Measurements from ENCODE around the gene ROGDI. TPM values are rescaled to one million over a fixed set of nuclear protein-coding genes. Genes with fewer than 3 reads are reported as not detected.

Gene ROGDI
- polyA plus RNA-seq, 12 donors: 7.7 to 27.6 (median 11.2) TPM; not detected in 1

DNA sequence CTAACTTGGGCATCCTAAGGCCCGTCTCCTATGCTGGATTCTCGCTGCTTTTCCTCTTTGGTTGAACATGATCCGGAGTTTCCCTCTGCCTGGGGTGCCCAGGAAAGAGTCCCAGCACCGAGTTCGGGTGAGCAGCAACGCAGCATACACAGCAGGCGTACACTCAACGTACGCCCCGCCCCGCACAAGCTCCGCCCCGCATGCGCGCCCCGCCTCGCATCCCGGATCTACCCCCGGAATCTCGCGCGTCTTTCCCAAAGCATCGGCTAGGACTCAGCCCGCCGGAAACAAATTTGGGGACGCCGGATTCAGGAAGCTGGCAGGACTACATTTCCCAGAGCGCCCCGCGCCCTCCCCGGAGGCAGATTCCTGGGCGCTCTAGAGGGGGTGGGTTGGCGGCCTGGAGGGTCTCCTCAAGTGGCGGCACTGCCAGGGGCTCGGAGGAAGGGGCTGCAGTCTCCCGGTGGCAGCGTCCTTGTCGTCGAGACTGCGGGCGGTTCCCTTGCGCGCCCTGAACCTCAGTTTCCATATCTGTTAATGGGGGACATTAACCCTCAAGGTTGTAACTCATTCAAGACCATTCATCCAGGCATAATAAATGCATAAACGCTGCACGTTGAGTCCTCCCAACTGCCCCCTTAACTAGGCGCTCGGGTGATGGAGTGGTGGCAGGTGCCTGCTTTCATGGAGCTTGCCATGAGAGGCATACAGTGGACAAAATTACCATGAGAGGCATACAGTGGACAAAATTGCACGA lies 33.7 kb downstream of the ROGDI start:
- DNase-seq: peak; percentile 97

DNA sequence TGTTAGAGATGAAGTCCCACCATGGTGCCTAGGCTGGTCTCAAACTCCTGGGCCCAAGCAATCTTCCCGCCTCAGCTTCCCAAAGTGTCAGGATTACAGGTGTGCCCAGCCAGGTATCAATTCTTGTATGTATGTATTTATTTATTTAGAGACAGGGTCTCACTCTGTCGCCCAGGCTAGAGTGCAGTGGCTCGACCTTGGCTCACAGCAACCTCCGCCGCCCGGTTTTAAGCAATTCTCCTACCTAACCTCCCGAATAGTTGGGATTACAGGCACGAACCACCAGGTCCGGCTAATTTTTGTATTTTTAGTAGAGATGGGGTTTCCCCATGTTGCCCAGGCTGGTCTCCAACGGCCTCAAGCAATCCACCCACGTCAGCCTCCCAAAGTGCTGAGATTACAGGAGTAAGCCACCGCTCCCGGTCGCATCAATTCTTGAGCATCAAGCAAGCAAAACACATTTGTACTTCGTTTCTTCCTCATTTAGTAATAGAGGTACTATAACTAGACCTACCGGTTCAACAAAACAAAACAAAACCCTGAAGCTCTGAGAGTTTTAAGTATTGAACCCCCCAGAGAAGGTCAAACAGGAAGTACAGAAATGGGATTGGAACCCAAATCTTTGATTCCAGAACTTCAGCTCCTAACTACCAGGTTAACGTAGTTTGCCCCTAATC lies 34.4 kb downstream of the ROGDI start:
- DNase-seq: no peak

GRCh38 chr16:4766875-4767628 lies 35.4 kb downstream of the ROGDI start, which contains the start of gene ZNF500:
ZNF500 (minus strand) TSS chr16:4767162; CDS start chr16:4765978, 1,184 bp downstream.
- DNase-seq: peak; percentile 98

DNA sequence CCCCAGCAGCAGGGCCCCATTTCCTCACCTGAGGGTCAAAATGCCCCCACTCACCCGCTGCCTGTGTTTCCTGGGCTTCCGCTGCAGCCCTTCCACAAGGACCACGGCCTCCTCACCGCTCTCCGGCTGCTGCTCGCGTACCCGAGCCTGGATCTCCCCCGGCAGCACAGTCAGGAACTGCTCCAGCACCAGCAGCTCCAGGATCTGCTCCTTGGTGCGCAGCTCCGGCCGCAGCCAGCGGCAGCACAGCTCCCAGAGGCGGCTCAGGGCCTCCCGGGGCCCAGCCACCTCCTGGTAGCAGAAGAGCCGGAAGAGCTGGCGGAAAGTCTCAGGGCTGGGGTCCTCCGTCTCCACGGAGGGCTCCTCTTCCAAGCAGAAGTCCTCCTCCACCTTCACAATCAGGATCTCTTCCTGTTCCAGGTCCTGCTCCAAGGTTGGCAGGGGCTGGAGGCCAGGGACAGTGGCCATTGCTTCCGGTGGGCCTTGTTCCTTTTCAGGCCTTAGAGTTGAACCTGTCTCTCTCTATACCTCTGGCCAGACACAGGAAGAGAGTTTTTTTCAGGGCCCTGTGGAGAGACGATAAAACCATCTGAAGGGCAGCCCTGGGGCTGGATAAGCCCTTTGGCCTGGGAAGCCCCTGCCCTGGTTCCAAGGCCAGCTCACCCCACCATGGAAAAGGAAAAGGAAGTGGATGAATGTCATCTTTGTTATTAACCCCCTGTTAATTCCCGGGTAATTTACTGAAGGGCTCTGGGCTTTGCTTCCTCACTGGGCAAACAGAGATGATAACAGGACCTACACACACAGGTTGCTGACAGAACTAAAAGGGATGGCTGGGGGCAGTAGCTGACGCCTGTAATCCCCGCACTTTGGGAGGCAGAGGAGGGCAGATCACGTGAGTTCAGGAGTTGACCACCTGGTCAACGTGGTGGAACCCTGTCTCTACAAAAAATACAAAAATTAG lies 36.6 kb downstream of the ROGDI start:
- no peak for DNase-seq

DNA sequence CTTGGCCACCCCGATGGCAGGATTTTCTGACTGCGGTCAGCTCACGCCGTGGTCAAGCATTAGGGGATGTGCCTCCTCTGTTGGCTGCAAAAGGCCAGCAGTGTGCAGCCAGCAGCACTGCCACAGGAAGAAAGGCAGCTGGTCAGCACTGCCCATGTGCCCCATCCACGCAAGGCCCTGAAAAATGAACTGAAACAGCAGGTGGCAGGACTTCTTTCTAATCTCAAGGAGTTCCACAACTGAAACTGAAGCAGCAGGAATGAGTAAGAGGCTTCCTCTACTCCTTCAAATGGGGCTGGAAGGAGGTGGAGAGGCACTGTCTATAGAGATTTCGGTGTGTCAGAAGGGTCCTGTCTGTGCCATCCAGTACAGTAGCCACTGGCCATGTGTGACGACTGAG lies 38.6 kb downstream of the ROGDI start:
- DNase-seq: no peak

GRCh38 chr16:4762205-4762604 lies 40.2 kb downstream of the ROGDI start:
- DNase-seq: no peak

DNA sequence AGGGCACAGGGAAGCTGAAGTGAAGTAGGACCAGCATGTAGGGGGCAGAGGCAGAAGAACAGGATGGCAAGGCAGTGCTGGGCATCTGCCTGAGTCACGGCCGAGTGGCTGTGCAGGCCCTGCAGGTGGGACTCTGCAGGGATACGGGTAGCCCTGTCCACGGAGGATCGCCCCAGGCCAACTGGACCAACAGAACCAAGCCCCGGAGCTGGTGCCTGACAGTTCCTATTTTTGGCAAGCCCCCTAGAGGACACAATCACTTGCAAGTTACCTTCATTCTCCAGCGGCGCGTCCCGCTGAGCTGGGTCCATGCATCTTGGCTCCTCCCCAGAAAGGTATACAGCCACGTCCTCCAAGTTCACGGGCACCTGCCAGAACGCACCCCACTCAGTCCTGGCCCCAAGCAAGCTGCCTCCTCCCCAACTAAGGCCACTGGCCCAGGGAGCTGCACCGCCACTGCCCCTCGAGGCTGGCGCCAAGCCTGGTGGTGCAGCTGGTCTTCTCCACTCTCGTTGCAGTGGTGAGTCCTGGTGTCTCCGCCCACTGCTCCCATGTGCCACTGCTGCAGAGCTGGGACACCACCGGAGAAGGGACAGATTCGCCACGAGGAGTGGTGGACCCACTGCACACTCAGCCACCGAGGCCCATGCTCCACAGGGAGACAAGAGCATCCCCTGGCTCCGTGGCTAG lies 42.1 kb downstream of the ROGDI start:
- no peak for DNase-seq

- DNase-seq: no peak
Observed at GRCh38 chr16:4755687-4756086, 46.7 kb downstream of the ROGDI start.

- DNase-seq: no peak
Observed at GRCh38 chr16:4754865-4755264, 47.6 kb downstream of the ROGDI start.

- DNase-seq: no peak
Observed at GRCh38 chr16:4753227-4753626, 49.2 kb downstream of the ROGDI start.

- DNase-seq: no peak
Observed at GRCh38 chr16:4752351-4753100, 49.9 kb downstream of the ROGDI start.

GRCh38 chr16:4750896-4751295 lies 51.5 kb downstream of the ROGDI start:
- no peak for DNase-seq

GRCh38 chr16:4749700-4750257 lies 52.7 kb downstream of the ROGDI start:
- no peak for DNase-seq

DNA sequence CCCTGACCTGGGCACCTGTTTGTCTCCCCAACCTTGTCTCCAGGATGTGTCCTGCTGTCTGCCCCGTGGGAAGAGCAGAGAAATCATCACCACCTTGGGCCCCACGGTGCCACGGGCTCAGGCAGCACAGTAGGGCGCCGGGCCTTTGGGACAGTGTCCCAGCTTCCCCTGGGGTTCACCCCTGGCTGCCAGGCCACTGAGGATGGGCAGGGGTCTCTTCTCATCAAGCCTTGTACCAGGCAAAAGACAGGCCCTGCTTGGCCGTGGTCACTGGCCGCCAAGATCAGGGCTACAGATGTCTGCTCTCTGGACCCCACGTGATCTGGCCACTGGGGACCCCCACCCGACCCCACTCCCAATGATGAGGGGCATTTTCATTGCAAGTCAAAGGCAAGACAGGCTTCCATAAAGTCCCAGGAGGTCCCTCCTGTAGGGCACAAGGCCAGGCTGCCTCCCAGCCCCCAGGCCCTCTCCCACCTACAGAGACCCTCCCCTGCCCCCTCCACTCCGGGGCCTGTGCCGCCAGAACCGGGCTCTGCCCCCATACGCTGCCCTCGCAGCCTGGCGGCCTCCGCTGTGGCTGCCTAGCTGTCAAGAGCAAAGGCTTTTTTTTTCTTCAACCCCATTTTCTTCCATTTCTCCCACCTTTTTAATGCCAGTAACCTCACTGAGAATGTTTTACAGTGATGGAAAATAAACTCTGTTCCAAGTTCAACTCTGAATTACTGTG lies 53.6 kb downstream of the ROGDI start:
- no peak for DNase-seq

GRCh38 chr16:4747906-4748681 lies 54.3 kb downstream of the ROGDI start:
- DNase-seq: no peak

DNA sequence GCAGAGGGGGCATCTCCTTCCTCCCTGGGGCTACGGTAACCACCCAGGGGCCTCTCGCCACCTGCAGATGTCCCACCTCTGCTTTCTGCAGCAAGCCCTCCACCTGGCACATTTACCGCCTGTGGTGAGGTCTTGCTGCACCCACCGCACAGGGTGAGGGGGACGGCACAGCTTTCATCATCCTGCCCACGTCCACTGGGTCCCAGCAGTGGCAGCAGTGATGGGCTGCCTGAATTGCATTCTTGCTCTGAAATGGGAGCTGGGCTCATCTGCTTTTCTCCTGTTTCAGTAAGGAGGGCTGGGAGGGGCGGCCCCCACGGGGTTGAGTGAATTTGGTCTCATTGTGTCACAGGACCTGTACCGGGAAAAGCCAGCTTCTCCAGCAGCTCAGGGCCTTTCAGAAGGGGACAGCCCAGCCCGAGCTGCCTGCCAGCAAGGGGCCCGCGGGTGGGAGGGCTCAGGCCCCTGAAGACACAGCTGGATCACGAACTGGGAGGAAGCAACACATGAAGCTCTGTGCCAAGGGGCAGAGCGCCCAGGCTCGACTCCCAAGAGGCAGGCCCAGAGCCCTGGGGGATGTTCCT lies 55.4 kb downstream of the ROGDI start:
- no peak for DNase-seq

Data from muscle of arm (tissue), 12 donors.